Left ventricle myocardium inferior (tissue), 1 donor: ENCODE data around the gene DIDO1. TPM values are rescaled to one million over a fixed set of nuclear protein-coding genes. Genes with fewer than 3 reads are reported as not detected.

Experiments
- DNase-seq: peaks from one replicate; pipeline ENCODE4 v3.0.0-alpha.2; 2020
- H3K27ac ChIP-seq: fragments of 200-600 bp; replicated peaks from 2 replicates; pipeline ENCODE4 v1.8.0; 2021
- H3K27me3 ChIP-seq: fragments of 200-600 bp; 2 replicates; pipeline ENCODE4 v1.8.0; 2021; ENCODE audit warnings: low read depth
- H3K36me3 ChIP-seq: fragments of 200-600 bp; 2 replicates; pipeline ENCODE4 v1.8.0; 2021
- H3K4me1 ChIP-seq: fragments of 200-600 bp; 2 replicates; pipeline ENCODE4 v1.8.0; 2021
- H3K4me3 ChIP-seq: fragments of 200-600 bp; 2 replicates; pipeline ENCODE4 v1.8.0; 2021; ENCODE audit warnings: mild to moderate bottlenecking, moderate library complexity
- H3K9me3 ChIP-seq: fragments of 200-600 bp; replicated peaks from 2 replicates; pipeline ENCODE4 v1.8.0; 2021
- CTCF ChIP-seq: fragments of 200-600 bp; IDR thresholded peaks from 2 replicates; pipeline ENCODE4 v1.8.0; 2021; ENCODE audit warnings: antibody characterized with exemption, mild to moderate bottlenecking, borderline replicate concordance
- intact Hi-C: fragments of 100-400 bp; cut with micrococcal nuclease; formaldehyde crosslinking; loops from one replicate; pipeline ENCODE4 v1.11.0; 2022
- total RNA-seq: library from RNA; stranded (reverse); fragmentation: NEBNext Ultra II Directional; extraction: Animal tissue kit (Norgen Biotek cat#: 25700); gene quantifications from one replicate; pipeline ENCODE4 v1.2.1, GENCODE V29; 2021
- donor health status: DM: no; HTN: yes; CAD: no; lungs with severe emphysema.

DIDO1 gene
- total RNA-seq, 1 donor from 2014 or later = 37.0 TPM

- TF ChIP-seq CTCF = no peak
- Histone ChIP-seq H3K27ac (no peak overlapping the region), H3K4me3 (no peak overlapping the region), H3K36me3 (no peaks in the 10 kb centered on the region), H3K9me3 (no peaks in the 10 kb centered on the region), H3K27me3 (peaks cover 9% of the 10 kb centered on the region), H3K4me1 (peaks cover 3% of the 10 kb centered on the region)
- intact Hi-C loops = no loop called here
- no peak for DNase-seq
These were observed 96.8 kb downstream of the DIDO1 start for GRCh38 chr20:62829231-62830230.

GRCh38 chr20:62828511-62829230, 97.6 kb downstream of the DIDO1 start:
- Histone ChIP-seq H3K36me3 (no peaks in the 10 kb centered on the region), H3K27ac (no peak overlapping the region), H3K27me3 (peaks cover 5% of the 10 kb centered on the region), H3K4me1 (peaks cover 7% of the 10 kb centered on the region), H3K9me3 (no peaks in the 10 kb centered on the region), H3K4me3 (no peak overlapping the region)
- TF ChIP-seq CTCF = no peak
- intact Hi-C loops = no loop called here
- no peak for DNase-seq

DNA sequence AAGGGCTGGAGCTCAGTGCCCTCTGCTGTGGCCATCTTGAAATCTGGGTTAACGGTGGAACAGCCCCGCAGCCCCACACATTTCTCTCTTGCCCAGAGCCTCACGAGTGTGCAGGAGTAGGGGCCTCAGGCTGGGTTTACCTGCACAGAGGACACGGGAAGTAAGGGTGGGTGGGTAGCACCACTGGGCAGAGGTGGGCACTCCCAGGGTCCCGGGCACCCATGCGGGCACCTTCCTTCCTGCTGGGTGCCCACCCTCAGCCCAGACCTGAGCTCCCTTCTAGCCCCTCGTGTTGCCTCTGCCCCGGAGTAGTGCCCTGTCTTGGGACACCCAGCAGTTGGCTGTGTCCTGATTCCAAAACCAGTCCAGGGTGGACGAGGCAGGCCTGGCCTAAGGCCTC, 98.3 kb downstream of the DIDO1 start:
- intact Hi-C loops = no loop called here
- TF ChIP-seq CTCF = no peak
- Histone ChIP-seq H3K36me3 (no peaks in the 10 kb centered on the region), H3K9me3 (no peaks in the 10 kb centered on the region), H3K27ac (no peak overlapping the region), H3K27me3 (peaks cover 5% of the 10 kb centered on the region), H3K4me3 (no peak overlapping the region), H3K4me1 (peaks cover 7% of the 10 kb centered on the region)
- no peak for DNase-seq

Other genes starting within 250 kb of the DIDO1 start
- gene NTSR1, start 217.7 kb downstream of the DIDO1 start, total RNA-seq = not detected
- 9.8 TPM for gene MRGBP, start 130.0 kb downstream of the DIDO1 start, total RNA-seq
- gene OGFR, start 121.7 kb downstream of the DIDO1 start, total RNA-seq = 19.2 TPM
- 2.1 TPM for gene COL9A3, start 109.5 kb downstream of the DIDO1 start, total RNA-seq
- 6.6 TPM for gene TCFL5, start 64.7 kb downstream of the DIDO1 start, total RNA-seq
- gene GID8, start 11.6 kb upstream of the DIDO1 start, total RNA-seq = 16.2 TPM
- 0.47 TPM for gene SLC17A9, start 26.2 kb upstream of the DIDO1 start, total RNA-seq
- gene BHLHE23, start 80.5 kb upstream of the DIDO1 start, total RNA-seq = not detected